NB4 (cell line): Measurements from ENCODE around the gene SLC15A5.

Source experiments
- DNase-seq: peaks from one replicate; pipeline ENCODE4 v3.0.0; 2010; ENCODE audit warnings: low read depth
- H3K4me3 ChIP-seq: one replicate; pipeline ENCODE4 v1.5.1; 2011; ENCODE audit warnings: mild to moderate bottlenecking, low read depth, low read length, moderate library complexity
- CTCF ChIP-seq: IDR thresholded peaks from one replicate; pipeline ENCODE4 v1.5.1; 2012; ENCODE audit warnings: low read depth, low read length
- MYC ChIP-seq: IDR thresholded peaks from 2 replicates; pipeline ENCODE4 v1.6.1; 2011; ENCODE audit warnings: low read depth, low read length
- POLR2A ChIP-seq: IDR thresholded peaks from 2 replicates; pipeline ENCODE4 v1.6.1; 2011; ENCODE audit warnings: mild to moderate bottlenecking; ENCODE audit not compliant: insufficient read length; ENCODE audit errors: extremely low read depth
- TF ChIP-seq, protein P1 (sequence below): IDR thresholded peaks from 2 replicates; pipeline ENCODE4 v1.6.1; 2011; ENCODE audit warnings: low read depth, low read length

The SLC15A5 gene

DNA sequence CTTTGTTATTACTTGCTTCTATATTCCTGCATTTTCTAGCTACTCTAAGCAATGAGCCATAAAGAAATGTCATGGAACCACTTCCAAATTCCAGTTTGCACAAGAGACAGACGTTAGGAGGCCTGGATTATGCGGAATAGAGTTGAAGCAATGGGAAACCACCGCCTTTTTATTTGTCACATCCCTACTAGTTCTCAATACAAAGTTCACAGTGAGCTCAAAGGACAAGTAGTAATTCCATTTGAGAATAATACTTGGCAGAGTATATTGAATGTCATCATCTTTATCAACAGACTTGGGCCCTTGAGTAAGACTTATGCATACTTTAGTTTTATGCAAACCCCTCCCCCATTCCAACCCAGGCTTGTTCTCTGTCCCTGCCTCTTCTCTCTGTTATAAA is 3.7 kb upstream of the SLC15A5 start:
- no peak for TF ChIP-seq MYC
- TF ChIP-seq POLR2A: no peak
- TF ChIP-seq CTCF: no peak
- TF ChIP-seq, protein P1, sequence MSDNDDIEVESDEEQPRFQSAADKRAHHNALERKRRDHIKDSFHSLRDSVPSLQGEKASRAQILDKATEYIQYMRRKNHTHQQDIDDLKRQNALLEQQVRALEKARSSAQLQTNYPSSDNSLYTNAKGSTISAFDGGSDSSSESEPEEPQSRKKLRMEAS: no peak
- no peak for DNase-seq

DNA sequence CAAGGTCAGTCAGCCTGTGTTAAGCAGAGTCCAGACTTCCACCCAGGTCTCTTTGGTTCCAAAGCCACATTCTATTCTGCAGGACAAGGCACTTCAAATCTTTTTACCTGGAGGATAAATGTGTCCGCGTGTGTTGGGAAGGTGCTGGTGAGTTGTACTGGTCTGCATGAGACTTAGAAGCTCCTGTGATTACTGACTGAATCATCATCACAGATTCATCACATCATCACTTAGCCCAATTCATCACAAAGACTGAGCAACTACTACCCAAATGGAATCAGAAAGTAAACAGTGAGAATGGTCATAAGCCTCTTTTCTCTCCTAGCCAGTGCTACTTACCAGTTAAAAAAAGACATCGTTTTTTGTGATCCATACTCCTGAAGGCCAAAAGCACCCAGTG is 5.3 kb downstream of the SLC15A5 start:
- no peak for TF ChIP-seq POLR2A
- TF ChIP-seq, protein P1: no peak
- TF ChIP-seq MYC: no peak
- no peak for TF ChIP-seq CTCF
- DNase-seq: no peak
- H3K4me3 ChIP-seq: no peak overlapping the region

More for the DNA sequence above, 3.7 kb upstream of the SLC15A5 start:
- no peak overlapping the region for H3K4me3 ChIP-seq

DNA sequence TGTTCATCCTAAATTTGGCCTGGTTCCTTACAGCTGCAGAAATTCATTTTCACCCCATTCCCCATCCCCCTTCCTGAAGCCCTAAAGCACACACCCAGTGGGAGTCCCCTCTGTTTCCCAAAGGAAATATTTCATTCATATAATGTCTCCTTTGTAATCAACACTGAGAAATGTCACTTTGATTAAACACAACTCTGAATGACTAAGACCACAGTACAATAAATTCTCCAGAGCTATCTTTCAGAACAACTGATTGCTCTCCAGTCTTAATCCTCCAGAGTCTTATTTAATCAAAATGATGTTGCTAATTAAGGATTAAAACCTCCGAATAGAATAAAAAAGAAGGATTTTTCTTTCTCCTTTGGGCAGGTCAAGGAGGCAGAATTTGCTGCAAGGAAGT is 6.4 kb downstream of the SLC15A5 start:
- TF ChIP-seq MYC (no peak), CTCF (no peak), POLR2A (no peak)
- TF ChIP-seq, protein P1: no peak
- no peak for DNase-seq
- H3K4me3 ChIP-seq: no peak overlapping the region

- TF ChIP-seq MYC (no peak), CTCF (no peak)
- TF ChIP-seq, protein P1: no peak
- H3K4me3 ChIP-seq: no peak overlapping the region
- DNase-seq: no peak
Measured at GRCh38 chr12:16269946-16270345, 7.5 kb downstream of the SLC15A5 start.

DNA sequence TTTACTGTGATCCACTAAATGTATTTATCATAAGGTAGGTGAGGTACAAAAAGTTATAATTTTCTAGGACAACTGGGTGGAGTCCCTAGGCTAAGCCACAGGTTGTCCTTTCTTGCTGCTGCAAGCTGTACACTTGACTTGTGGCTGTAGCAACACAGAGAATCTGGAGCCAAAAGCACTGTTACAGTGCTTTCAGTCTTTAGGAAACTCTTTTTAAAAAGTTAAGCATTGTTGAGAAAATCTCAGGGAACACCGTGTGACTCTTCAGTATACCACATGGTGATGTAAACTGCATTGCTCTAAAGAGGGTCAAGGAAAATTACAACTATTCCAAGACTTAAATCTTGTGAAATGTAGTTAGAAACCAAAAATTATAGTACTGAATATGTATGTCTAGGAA is 11.4 kb downstream of the SLC15A5 start:
- no peak for DNase-seq
- TF ChIP-seq POLR2A (no peak), MYC (no peak)
- TF ChIP-seq, protein P1: no peak
- H3K4me3 ChIP-seq: no peak overlapping the region

DNA sequence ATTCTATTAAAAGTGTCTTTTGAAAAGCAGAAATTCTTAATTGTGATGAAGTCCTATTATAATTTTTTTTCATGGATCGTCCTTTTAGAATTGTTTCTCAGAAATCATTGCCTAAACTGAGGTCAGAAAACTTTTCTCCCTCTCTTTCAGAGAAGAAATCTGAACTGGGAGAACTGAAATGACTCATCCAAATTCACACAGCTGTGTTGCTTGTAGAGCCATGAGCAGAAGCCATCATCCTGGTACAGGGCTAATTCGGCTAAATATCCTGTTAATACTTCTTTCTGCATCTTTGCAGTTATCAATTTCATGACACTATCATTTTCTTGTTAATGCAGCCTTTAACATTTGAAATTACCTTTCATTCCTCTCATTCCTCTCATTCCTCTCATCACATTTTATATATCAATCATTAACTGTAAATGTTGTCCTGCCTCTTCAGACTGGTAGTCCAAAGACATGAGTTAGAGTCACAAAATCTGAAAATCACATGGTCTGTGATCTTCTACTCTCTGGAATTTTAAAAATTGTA is 15.5 kb downstream of the SLC15A5 start:
- TF ChIP-seq MYC (no peak), POLR2A (no peak)
- TF ChIP-seq, protein P1: no peak
- no peak for DNase-seq
- H3K4me3 ChIP-seq: no peak overlapping the region

DNA sequence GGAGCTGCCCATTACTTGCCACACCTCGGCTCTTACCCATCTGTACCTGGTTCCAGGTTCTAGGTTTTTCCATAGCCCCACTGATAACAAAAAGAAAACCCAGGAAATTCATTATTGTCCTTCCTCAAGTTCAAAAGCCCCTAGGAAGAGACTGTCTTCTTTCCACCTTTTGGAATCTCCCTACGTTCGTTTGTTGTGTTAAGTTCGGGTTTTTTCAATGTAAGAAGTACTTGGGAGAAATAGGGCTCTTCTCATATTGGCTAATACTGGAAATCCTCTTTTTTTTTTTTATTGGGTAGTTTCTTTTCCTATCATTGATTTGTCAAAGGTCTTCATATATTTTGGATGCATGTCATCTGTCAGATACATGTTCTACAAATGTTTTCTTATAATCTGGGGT is 17.3 kb downstream of the SLC15A5 start:
- H3K4me3 ChIP-seq: no peak overlapping the region
- no peak for TF ChIP-seq MYC
- TF ChIP-seq, protein P1: no peak
- no peak for TF ChIP-seq CTCF
- TF ChIP-seq POLR2A: no peak
- DNase-seq: no peak
